Trophoblast cell (in vitro differentiated cells and primary cell): ENCODE measurements around the gene OGFR.

Source experiments
- DNase-seq, 2 donors: peaks; one replicate each; pipeline ENCODE4 v3.0.0-alpha.2; 2016
- H2AFZ ChIP-seq: 2 replicates; pipeline ENCODE4 v1.6.1; 2013; ENCODE audit warnings: low read length, moderate library complexity, mild to moderate bottlenecking; ENCODE audit not compliant: insufficient read depth, poor library complexity
- H2AK5ac ChIP-seq: 2 replicates; pipeline ENCODE4 v1.6.1; 2013; ENCODE audit warnings: mild to moderate bottlenecking, low read length
- H2BK120ac ChIP-seq: 2 replicates; pipeline ENCODE4 v1.6.1; 2013; ENCODE audit warnings: low read length, mild to moderate bottlenecking, moderate library complexity; ENCODE audit not compliant: insufficient read depth, poor library complexity
- H2BK12ac ChIP-seq: 2 replicates; pipeline ENCODE4 v1.6.1; 2013; ENCODE audit warnings: mild to moderate bottlenecking, low read length, moderate library complexity
- H2BK5ac ChIP-seq: 2 replicates; pipeline ENCODE4 v1.6.1; 2013; ENCODE audit warnings: low read length, low read depth, moderate library complexity, mild to moderate bottlenecking; ENCODE audit not compliant: poor library complexity
- H3K14ac ChIP-seq: 2 replicates; pipeline ENCODE4 v1.6.1; 2013; ENCODE audit warnings: mild to moderate bottlenecking, low read length
- H3K18ac ChIP-seq: 2 replicates; pipeline ENCODE4 v1.6.1; 2013; ENCODE audit warnings: mild to moderate bottlenecking, low read length
- H3K23ac ChIP-seq: 2 replicates; pipeline ENCODE4 v1.6.1; 2013; ENCODE audit warnings: low read length
- H3K27ac ChIP-seq: 2 replicates; pipeline ENCODE4 v1.5.1; 2013; ENCODE audit warnings: low read depth, mild to moderate bottlenecking, inconsistent platforms, low read length, moderate library complexity
- H3K27me3 ChIP-seq: 2 replicates; pipeline ENCODE4 v1.6.1; 2013; ENCODE audit warnings: inconsistent platforms, mild to moderate bottlenecking, low read length, moderate library complexity; ENCODE audit not compliant: insufficient read depth
- H3K36me3 ChIP-seq, 2 experiments: 1 replicate in 1 of 2; 2 replicates in 1 of 2; pipeline ENCODE4 v1.6.1; 2013; ENCODE audit warnings: low read length in 2 of 2, mild to moderate bottlenecking in 2 of 2, moderate library complexity in 1 of 2; ENCODE audit not compliant: insufficient read depth in 2 of 2, control insufficient read depth in 1 of 2
- H3K4ac ChIP-seq: 2 replicates; pipeline ENCODE4 v1.6.1; 2013; ENCODE audit warnings: low read depth, mild to moderate bottlenecking, low read length, moderate library complexity
- H3K4me1 ChIP-seq, 2 experiments: 1 replicate in 1 of 2; 2 replicates in 1 of 2; pipeline ENCODE4 v1.6.1; 2013; ENCODE audit warnings: low read length in 2 of 2, mild to moderate bottlenecking in 2 of 2, moderate library complexity in 1 of 2; ENCODE audit not compliant: insufficient read depth in 2 of 2, control insufficient read depth in 1 of 2
- H3K4me2 ChIP-seq: 2 replicates; pipeline ENCODE4 v1.6.1; 2013; ENCODE audit warnings: inconsistent platforms, mild to moderate bottlenecking, low read length, moderate library complexity
- H3K4me3 ChIP-seq: 2 replicates; pipeline ENCODE4 v1.5.1; 2013; ENCODE audit warnings: mild to moderate bottlenecking, low read depth, low read length, inconsistent platforms
- H3K79me1 ChIP-seq: one replicate; pipeline ENCODE4 v1.6.1; 2013; ENCODE audit warnings: low read length
- H3K79me2 ChIP-seq: 2 replicates; pipeline ENCODE4 v1.6.1; 2013; ENCODE audit warnings: low read length, mild to moderate bottlenecking; ENCODE audit not compliant: control insufficient read depth, insufficient read depth, poor library complexity
- H3K9ac ChIP-seq: 2 replicates; pipeline ENCODE4 v1.6.1; 2013; ENCODE audit warnings: mild to moderate bottlenecking, low read length
- H3K9me3 ChIP-seq: 2 replicates; pipeline ENCODE4 v1.6.1; 2013; ENCODE audit warnings: low read depth, mild to moderate bottlenecking, control low read depth, inconsistent platforms, low read length; ENCODE audit not compliant: insufficient read depth
- H4K12ac ChIP-seq: 2 replicates; pipeline ENCODE4 v1.6.1; 2013; ENCODE audit warnings: low read depth, mild to moderate bottlenecking, low read length, moderate library complexity
- H4K8ac ChIP-seq: 2 replicates; pipeline ENCODE4 v1.6.1; 2013; ENCODE audit warnings: low read depth, mild to moderate bottlenecking, low read length, moderate library complexity
- H4K91ac ChIP-seq: one replicate; pipeline ENCODE4 v1.6.1; 2013; ENCODE audit warnings: low read depth, mild to moderate bottlenecking, low read length, moderate library complexity
- WGBS: extraction: QIAGEN DNeasy Blood & Tissue Kit; methylation state at CpG from one replicate; pipeline ENCODE4 v1.1.7; 2013; ENCODE audit warnings: missing lambda C conversion rate; ENCODE audit not compliant: insufficient read length, insufficient coverage; ENCODE audit errors: extremely low coverage; 5-methylcytosine and 5-hydroxymethylcytosine counted together

OGFR gene

GRCh38 chr20:62840244-62841197, 35.9 kb downstream of the OGFR start:
- no peak overlapping the region for H4K91ac ChIP-seq
- H3K14ac ChIP-seq = no peak overlapping the region

GRCh38 chr20:62841705-62842212, 37.1 kb downstream of the OGFR start:
- Histone ChIP-seq H3K4me2 (no peak overlapping the region), H3K9me3 (no peaks in the 10 kb centered on the region), H2BK12ac (no peak overlapping the region), H4K8ac (no peak overlapping the region), H3K27ac (no peak overlapping the region), H3K14ac (no peak overlapping the region), H3K4me1 (no peaks in the 10 kb centered on the region), H3K27me3 (no peaks in the 10 kb centered on the region), H3K9ac (no peak overlapping the region), H2BK5ac (no peak overlapping the region), H3K79me2 (no peaks in the 10 kb centered on the region), H2BK120ac (no peak overlapping the region), H3K4me3 (no peak overlapping the region), H2AK5ac (no peak overlapping the region), H4K12ac (no peak overlapping the region), H4K91ac (no peak overlapping the region), H2AFZ (no peak overlapping the region), H3K4ac (no peak overlapping the region), H3K79me1 (no peaks in the 10 kb centered on the region), H3K23ac (no peak overlapping the region), H3K18ac (no peak overlapping the region), H3K36me3 (peaks cover 27 to 28% of the 10 kb centered on the region in 2 experiments)
- no peak for DNase-seq
- WGBS = no CpG with 5 or more reads among the region's 16 CpGs

More at GRCh38 chr20:62840244-62841197, 35.9 kb downstream of the OGFR start:
- no peak overlapping the region for H2BK12ac ChIP-seq
- no peak overlapping the region for H3K18ac ChIP-seq
- no peak overlapping the region for H3K4ac ChIP-seq
- no peaks in the 10 kb centered on the region for H3K79me2 ChIP-seq
- no CpG with 5 or more reads among the region's 45 CpGs for WGBS
- H3K4me2 ChIP-seq = no peak overlapping the region
- H2BK5ac ChIP-seq = no peak overlapping the region
- peaks cover 3% of the 10 kb centered on the region in 2 experiments for H3K4me1 ChIP-seq
- no peak overlapping the region for H2AFZ ChIP-seq
- H3K27ac ChIP-seq = no peak overlapping the region
- H3K79me1 ChIP-seq = no peaks in the 10 kb centered on the region
- no peak overlapping the region for H3K23ac ChIP-seq
- DNase-seq = no peak
- no peaks in the 10 kb centered on the region for H3K9me3 ChIP-seq
- H3K36me3 ChIP-seq = peaks cover 37% of the 10 kb centered on the region in 2 experiments
- H3K27me3 ChIP-seq = no peaks in the 10 kb centered on the region
- H4K8ac ChIP-seq = no peak overlapping the region
- no peak overlapping the region for H4K12ac ChIP-seq
- H2AK5ac ChIP-seq = no peak overlapping the region
- no peak overlapping the region for H3K4me3 ChIP-seq
- H2BK120ac ChIP-seq = no peak overlapping the region
- H3K9ac ChIP-seq = no peak overlapping the region

DNA sequence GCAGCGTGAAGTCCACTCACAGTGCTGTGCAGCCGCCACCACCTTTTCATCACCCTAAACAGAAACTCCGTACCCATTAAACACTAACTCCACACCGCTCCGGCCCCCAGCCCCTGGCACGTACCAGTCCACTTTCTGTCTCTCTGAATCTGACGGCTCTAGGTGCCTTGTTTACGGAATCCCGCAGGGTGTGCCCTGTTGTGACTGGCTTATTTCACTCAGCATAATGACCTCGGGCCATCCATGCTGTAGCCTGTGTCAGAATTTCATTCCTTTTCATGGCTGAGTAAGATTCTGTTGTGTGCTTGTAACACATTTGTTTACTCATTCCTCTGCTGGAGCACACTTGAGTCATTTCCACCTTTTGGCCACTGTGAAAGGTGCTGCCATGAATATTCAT, 39.0 kb downstream of the OGFR start:
- H3K27ac ChIP-seq = no peak overlapping the region
- H3K9me3 ChIP-seq = no peaks in the 10 kb centered on the region
- H3K14ac ChIP-seq = no peak overlapping the region
- H3K4ac ChIP-seq = no peak overlapping the region
- no peaks in the 10 kb centered on the region for H3K79me1 ChIP-seq
- no peak overlapping the region for H3K23ac ChIP-seq
- H2BK12ac ChIP-seq = no peak overlapping the region
- no peak overlapping the region for H2BK5ac ChIP-seq
- H2AK5ac ChIP-seq = no peak overlapping the region
- peaks cover 16 to 17% of the 10 kb centered on the region in 2 experiments for H3K36me3 ChIP-seq
- no peak overlapping the region for H2AFZ ChIP-seq
- DNase-seq = peak; percentile 69 to 78
- H3K4me3 ChIP-seq = no peak overlapping the region
- H3K9ac ChIP-seq = no peak overlapping the region
- no peak overlapping the region for H2BK120ac ChIP-seq
- no peaks in the 10 kb centered on the region for H3K79me2 ChIP-seq
- no peak overlapping the region for H4K91ac ChIP-seq
- no peak overlapping the region for H4K12ac ChIP-seq
- H3K4me2 ChIP-seq = no peak overlapping the region
- H4K8ac ChIP-seq = no peak overlapping the region
- no peaks in the 10 kb centered on the region for H3K4me1 ChIP-seq
- no CpG with 5 or more reads among the region's 10 CpGs for WGBS
- no peak overlapping the region for H3K18ac ChIP-seq
- H3K27me3 ChIP-seq = no peaks in the 10 kb centered on the region

GRCh38 chr20:62844182-62844581, 39.5 kb downstream of the OGFR start:
- Histone ChIP-seq H3K79me2 (no peaks in the 10 kb centered on the region), H3K79me1 (no peaks in the 10 kb centered on the region), H3K9me3 (no peaks in the 10 kb centered on the region), H2BK12ac (no peak overlapping the region), H4K12ac (no peak overlapping the region), H2BK120ac (no peak overlapping the region), H3K4me2 (no peak overlapping the region), H2BK5ac (no peak overlapping the region), H3K9ac (no peak overlapping the region), H2AK5ac (no peak overlapping the region), H3K27me3 (no peaks in the 10 kb centered on the region), H3K18ac (no peak overlapping the region), H3K14ac (no peak overlapping the region), H3K4me3 (no peak overlapping the region), H3K23ac (no peak overlapping the region), H3K4ac (no peak overlapping the region), H3K27ac (no peak overlapping the region), H4K91ac (no peak overlapping the region), H3K36me3 (peaks cover 16 to 17% of the 10 kb centered on the region in 2 experiments), H2AFZ (no peak overlapping the region), H3K4me1 (no peaks in the 10 kb centered on the region), H4K8ac (no peak overlapping the region)
- whole genome bisulfite sequencing = no CpG with 5 or more reads among the region's 7 CpGs
- DNase-seq = no peak
